B cell (primary cell): ENCODE results near the gene HS2ST1. TPM values are rescaled to one million over a fixed set of nuclear protein-coding genes. Genes with fewer than 3 reads are reported as not detected.

Source experiments
- ATAC-seq: fragments of 200-7000 bp; cut with Tn5 transposase; one replicate; pipeline ENCODE4 v1.10.0; 2021; ENCODE audit warnings: low read depth, mild to moderate bottlenecking, moderate number of reproducible peaks, moderate library complexity
- CTCF ChIA-PET: fragments of 350-600 bp; sonication (Branson Sonifier 250); formaldehyde crosslinking; loops from one replicate; lab custom pipeline; 2021; ENCODE audit warnings: antibody characterized with exemption, inconsistent platforms; lab: Charles Lee
- POLR2A ChIA-PET: fragments of 350-600 bp; sonication (Branson Sonifier 250); formaldehyde crosslinking; loops from one replicate; lab custom pipeline; 2021; ENCODE audit warnings: antibody characterized with exemption; lab: Charles Lee
- DNase-seq: peaks from one replicate; pipeline ENCODE4 v3.0.0; 2013
- H2AFZ ChIP-seq: 2 replicates; pipeline ENCODE4 v1.6.1; 2012; ENCODE audit warnings: mild to moderate bottlenecking, low read depth, low read length; ENCODE audit not compliant: insufficient read depth, poor library complexity, severe bottlenecking
- H3K27ac ChIP-seq, 2 donors: 1 replicate in 1 of 2; 2 replicates in 1 of 2; pipeline ENCODE4 v1.5.1; 2012 to 2013; ENCODE audit warnings: low read length in 2 of 2, mild to moderate bottlenecking in 2 of 2, moderate library complexity in 1 of 2
- H3K27me3 ChIP-seq, 4 experiments: fragments of 200-600 bp in 1 of 4; sonication (generic) in 1 of 4; replicated peaks in 1 of 4; 1 replicate in 2 of 4; 2 replicates in 2 of 4; pipeline versions ENCODE4 v1.6.1 to v1.7.0; 2013 to 2016; ENCODE audit warnings: low read length in 3 of 4, mild to moderate bottlenecking in 2 of 4, mixed read lengths in 1 of 4, moderate library complexity in 1 of 4; ENCODE audit not compliant: insufficient read depth in 4 of 4, control insufficient read depth in 3 of 4; ENCODE audit errors: control extremely low read depth in 1 of 4
- H3K36me3 ChIP-seq, 2 experiments: replicated peaks in 1 of 2; 1 replicate in 1 of 2; 2 replicates in 1 of 2; pipeline versions ENCODE4 v1.6.1 to v1.7.1; 2013; ENCODE audit warnings: low read length in 1 of 2; ENCODE audit not compliant: insufficient read depth in 2 of 2, control insufficient read depth in 1 of 2; ENCODE audit errors: control extremely low read depth in 1 of 2, extremely low read depth in 1 of 2
- H3K4me1 ChIP-seq, 2 donors: fragments of 200-600 bp in 1 of 2; sonication (generic) in 1 of 2; 1 replicate in 1 of 2; 2 replicates in 1 of 2; pipeline versions ENCODE4 v1.5.1 to v1.6.1; 2013 to 2017; ENCODE audit warnings: low read length in 2 of 2; ENCODE audit not compliant: control insufficient read depth in 2 of 2, insufficient read depth in 2 of 2
- H3K4me2 ChIP-seq: replicated peaks from 2 replicates; pipeline ENCODE3; 2012; ENCODE audit warnings: mild to moderate bottlenecking, low read depth, low read length; ENCODE audit not compliant: poor library complexity, severe bottlenecking
- H3K4me3 ChIP-seq, 5 experiments: fragments of 200-600 bp in 1 of 5; sonication (generic) in 1 of 5; 1 replicate in 3 of 5; 2 replicates in 2 of 5; pipeline versions ENCODE4 v1.5.1 to v1.7.0; 2011 to 2016; ENCODE audit warnings: low read length in 4 of 5, mild to moderate bottlenecking in 4 of 5, low read depth in 2 of 5, control low read depth in 1 of 5, moderate library complexity in 1 of 5; ENCODE audit not compliant: insufficient read depth in 1 of 5; ENCODE audit errors: control extremely low read depth in 1 of 5, extremely low read depth in 1 of 5
- H3K79me2 ChIP-seq: fragments of 200-600 bp; sonication (generic); one replicate; pipeline ENCODE4 v1.6.0; 2016; ENCODE audit warnings: low read length; ENCODE audit not compliant: control insufficient read depth, insufficient read depth
- H3K9ac ChIP-seq: fragments of 200-600 bp; sonication (generic); 2 replicates; pipeline ENCODE4 v1.6.1; 2017; ENCODE audit warnings: mild to moderate bottlenecking, low read length, moderate library complexity
- H3K9me3 ChIP-seq, 3 donors: one replicate each; pipeline versions ENCODE4 v1.6.1 to v1.7.1; 2013; ENCODE audit warnings: low read length in 2 of 3; ENCODE audit not compliant: control insufficient read depth in 2 of 3, insufficient read depth in 1 of 3; ENCODE audit errors: control extremely low read depth in 1 of 3
- H4K20me1 ChIP-seq: 2 replicates; pipeline ENCODE4 v1.6.0; 2012; ENCODE audit warnings: mild to moderate bottlenecking, low read length; ENCODE audit not compliant: insufficient read depth, control insufficient read depth, poor library complexity, severe bottlenecking
- H3K27ac Mint-ChIP-seq: one replicate; pipeline ENCODE4 v1.8.0; 2021; ENCODE audit warnings: mixed read lengths
- H3K27me3 Mint-ChIP-seq: one replicate; pipeline ENCODE4 v1.8.0; 2021; ENCODE audit warnings: mixed read lengths
- H3K4me1 Mint-ChIP-seq: one replicate; pipeline ENCODE4 v1.8.0; 2021; ENCODE audit warnings: mixed read lengths
- H3K4me3 Mint-ChIP-seq: one replicate; pipeline ENCODE4 v1.8.0; 2021; ENCODE audit warnings: mixed read lengths
- H3K9me3 Mint-ChIP-seq: one replicate; pipeline ENCODE4 v1.8.0; 2022; ENCODE audit warnings: mixed read lengths; ENCODE audit not compliant: insufficient read depth
- EZH2 ChIP-seq: IDR thresholded peaks from 2 replicates; pipeline ENCODE4 v1.6.1; 2012; ENCODE audit warnings: borderline replicate concordance, low read depth, mild to moderate bottlenecking, moderate library complexity, low read length; ENCODE audit not compliant: insufficient read depth, poor library complexity, severe bottlenecking
- WGBS: methylation state at CpG from one replicate; pipeline ENCODE4 v1.1.5; 2013; ENCODE audit warnings: missing lambda C conversion rate; ENCODE audit not compliant: insufficient coverage; 5-methylcytosine and 5-hydroxymethylcytosine counted together
- intact Hi-C: fragments of 100-400 bp; cut with micrococcal nuclease; formaldehyde crosslinking; loops from one replicate; pipeline ENCODE4 v1.10.0; 2022
- polyA plus RNA-seq: library from polyadenylated mRNA; depleted of rRNA; stranded (reverse); fragments of >200 nt; gene quantifications from 2 replicates; pipeline ENCODE4 v1.2.3, GENCODE V29; 2012
- total RNA-seq, 2 donors: library from RNA; stranded (reverse); fragments of 120-200 nt in 1 of 2; gene quantifications; 1 replicate in 1 of 2; 2 replicates in 1 of 2; pipeline versions ENCODE4 v1.2.3 to v1.2.4, GENCODE V29; 2013 to 2022
- TF ChIP-seq, protein P1 (sequence below): fragments of 200-600 bp; IDR thresholded peaks from one replicate; pipeline ENCODE4 v1.8.0; 2022; ENCODE audit warnings: antibody characterized with exemption, mild to moderate bottlenecking

HS2ST1 gene
- total and polyA plus RNA-seq, 2 donors (not counting 1 experiment from before 2014, with no cell fraction given), result 3.0 to 16.9 TPM

DNA sequence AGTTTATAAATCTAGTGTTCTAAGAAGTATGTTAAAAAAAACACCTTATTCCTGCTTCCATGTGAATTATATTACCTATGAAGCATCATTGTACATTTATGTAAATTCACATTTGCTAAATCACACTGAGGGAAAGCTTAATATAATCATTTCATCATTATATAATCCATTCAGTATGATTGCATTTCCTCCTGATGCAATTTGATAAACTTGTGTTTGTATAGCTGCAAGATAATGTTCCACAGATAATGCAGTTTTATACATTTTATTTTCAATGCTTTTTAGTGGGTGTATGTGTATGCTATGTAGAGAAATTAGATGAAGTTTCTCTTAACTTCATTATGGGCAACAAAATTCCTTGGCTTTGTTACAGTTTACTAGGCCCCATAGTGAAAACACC, 79.6 kb downstream of the HS2ST1 start:
- H3K36me3 ChIP-seq, result no peaks in the 10 kb centered on the region
- no peaks in the 10 kb centered on the region for H3K9me3 Mint-ChIP-seq
- no peaks in the 10 kb centered on the region for H3K9me3 ChIP-seq
- H3K4me3 Mint-ChIP-seq, result no peak overlapping the region
- no peaks in the 10 kb centered on the region for H4K20me1 ChIP-seq
- no peak overlapping the region for H3K4me2 ChIP-seq
- H3K9ac ChIP-seq, result no peak overlapping the region
- POLR2A ChIA-PET, result no interaction called here
- peaks cover 9% of the 10 kb centered on the region for H3K79me2 ChIP-seq
- no peak overlapping the region for H3K27ac ChIP-seq
- no peak overlapping the region for H3K4me3 ChIP-seq
- no peaks in the 10 kb centered on the region for H3K27me3 Mint-ChIP-seq
- intact Hi-C loops, result no loop called here
- H2AFZ ChIP-seq, result no peak overlapping the region
- H3K4me1 ChIP-seq, result no peaks in the 10 kb centered on the region
- no peaks in the 10 kb centered on the region for H3K27me3 ChIP-seq
- peaks cover 7% of the 10 kb centered on the region for H3K4me1 Mint-ChIP-seq
- ATAC-seq (no peak), DNase-seq (no peak)
- CTCF ChIA-PET, result no interaction called here
- TF ChIP-seq, protein P1, sequence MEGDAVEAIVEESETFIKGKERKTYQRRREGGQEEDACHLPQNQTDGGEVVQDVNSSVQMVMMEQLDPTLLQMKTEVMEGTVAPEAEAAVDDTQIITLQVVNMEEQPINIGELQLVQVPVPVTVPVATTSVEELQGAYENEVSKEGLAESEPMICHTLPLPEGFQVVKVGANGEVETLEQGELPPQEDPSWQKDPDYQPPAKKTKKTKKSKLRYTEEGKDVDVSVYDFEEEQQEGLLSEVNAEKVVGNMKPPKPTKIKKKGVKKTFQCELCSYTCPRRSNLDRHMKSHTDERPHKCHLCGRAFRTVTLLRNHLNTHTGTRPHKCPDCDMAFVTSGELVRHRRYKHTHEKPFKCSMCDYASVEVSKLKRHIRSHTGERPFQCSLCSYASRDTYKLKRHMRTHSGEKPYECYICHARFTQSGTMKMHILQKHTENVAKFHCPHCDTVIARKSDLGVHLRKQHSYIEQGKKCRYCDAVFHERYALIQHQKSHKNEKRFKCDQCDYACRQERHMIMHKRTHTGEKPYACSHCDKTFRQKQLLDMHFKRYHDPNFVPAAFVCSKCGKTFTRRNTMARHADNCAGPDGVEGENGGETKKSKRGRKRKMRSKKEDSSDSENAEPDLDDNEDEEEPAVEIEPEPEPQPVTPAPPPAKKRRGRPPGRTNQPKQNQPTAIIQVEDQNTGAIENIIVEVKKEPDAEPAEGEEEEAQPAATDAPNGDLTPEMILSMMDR, result no peak
- TF ChIP-seq EZH2, result no peak
- no peak overlapping the region for H3K27ac Mint-ChIP-seq

DNA sequence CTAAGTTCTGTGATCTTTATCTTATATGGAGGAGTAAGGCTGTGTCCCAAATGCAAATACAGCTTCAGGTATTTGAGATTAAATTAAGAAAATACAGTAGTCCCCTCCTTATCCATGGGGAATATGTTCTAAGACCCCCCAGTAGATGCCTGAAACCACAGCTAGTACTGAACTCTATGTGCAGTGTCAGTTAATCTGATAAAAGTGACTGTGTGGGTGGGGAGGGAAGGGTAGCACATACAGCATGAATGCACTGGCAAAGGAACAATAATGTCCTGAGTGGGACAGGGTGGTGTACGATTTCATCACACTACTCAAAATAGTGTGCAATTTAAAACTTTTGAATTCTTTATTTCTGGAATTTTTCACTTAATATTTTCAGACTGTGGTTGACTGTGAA, 83.1 kb downstream of the HS2ST1 start:
- H3K9me3 ChIP-seq, result peaks cover 0 to 4% (median 0%) of the 10 kb centered on the region in 3 donors
- POLR2A ChIA-PET, result no interaction called here
- H3K9ac ChIP-seq, result no peak overlapping the region
- Mint-ChIP-seq H3K27me3 (no peaks in the 10 kb centered on the region), H3K9me3 (no peaks in the 10 kb centered on the region), H3K4me1 (peaks cover 7% of the 10 kb centered on the region), H3K27ac (no peak overlapping the region), H3K4me3 (no peak overlapping the region)
- no peak overlapping the region for H2AFZ ChIP-seq
- no peak overlapping the region for H3K4me3 ChIP-seq
- no peak overlapping the region for H3K27ac ChIP-seq
- ATAC-seq (no peak), DNase-seq (no peak)
- intact Hi-C loops, result no loop called here
- WGBS, result no CpG with 5 or more reads among the region's 1 CpG
- no peak overlapping the region for H3K4me2 ChIP-seq
- H3K4me1 ChIP-seq, result no peaks in the 10 kb centered on the region
- H4K20me1 ChIP-seq, result no peaks in the 10 kb centered on the region
- H3K27me3 ChIP-seq, result no peaks in the 10 kb centered on the region
- peaks cover 11% of the 10 kb centered on the region for H3K79me2 ChIP-seq
- TF ChIP-seq, protein P1, result no peak
- TF ChIP-seq EZH2, result no peak
- CTCF ChIA-PET, result no interaction called here
- no peaks in the 10 kb centered on the region for H3K36me3 ChIP-seq
